D721Med (cell line): Measurements from ENCODE around the gene GSPT1.
"Not testable (repeated sequence)": the region's sequence is repeated elsewhere in the genome, so short reads cannot be mapped to it uniquely, and the experiment has no call there.

Experiments
- DNase-seq: peaks from one replicate; pipeline ENCODE4 v3.0.0; 2011; ENCODE audit warnings: low spot score; ENCODE audit not compliant: insufficient read length
- FAIRE-seq: peaks from 2 replicates; lab custom pipeline; 2011; peaks lifted over from hg19 to GRCh38; lab: Jason Lieb, UNC
- TF ChIP-seq, protein P1 (sequence below): IDR thresholded peaks from 2 replicates; pipeline ENCODE4 v1.5.1; 2012; ENCODE audit warnings: mild to moderate bottlenecking, control low read depth; ENCODE audit not compliant: insufficient read depth; ENCODE audit errors: missing control alignments

Gene GSPT1

DNA sequence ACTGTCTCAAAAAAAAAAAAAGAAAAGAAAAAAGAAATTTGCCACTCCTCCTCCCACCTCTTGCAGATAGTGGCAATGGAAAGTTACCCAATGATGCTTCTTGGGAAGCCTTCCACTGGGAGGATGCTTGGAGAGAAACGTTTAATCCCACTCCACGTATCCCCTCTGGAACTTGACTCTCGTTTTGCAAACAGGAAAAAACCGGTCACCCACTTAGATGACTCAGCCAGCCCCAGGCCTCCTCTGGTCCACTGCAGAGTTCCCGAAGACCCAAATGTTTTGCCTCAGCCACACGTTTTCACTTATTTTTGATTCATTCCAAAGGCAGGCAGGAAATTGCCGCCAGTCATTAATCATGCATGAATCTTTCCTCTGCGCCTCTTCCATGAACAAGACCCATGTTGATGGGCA lies 40.0 kb upstream of the GSPT1 start:
- no peak for FAIRE-seq
- TF ChIP-seq, protein P1, sequence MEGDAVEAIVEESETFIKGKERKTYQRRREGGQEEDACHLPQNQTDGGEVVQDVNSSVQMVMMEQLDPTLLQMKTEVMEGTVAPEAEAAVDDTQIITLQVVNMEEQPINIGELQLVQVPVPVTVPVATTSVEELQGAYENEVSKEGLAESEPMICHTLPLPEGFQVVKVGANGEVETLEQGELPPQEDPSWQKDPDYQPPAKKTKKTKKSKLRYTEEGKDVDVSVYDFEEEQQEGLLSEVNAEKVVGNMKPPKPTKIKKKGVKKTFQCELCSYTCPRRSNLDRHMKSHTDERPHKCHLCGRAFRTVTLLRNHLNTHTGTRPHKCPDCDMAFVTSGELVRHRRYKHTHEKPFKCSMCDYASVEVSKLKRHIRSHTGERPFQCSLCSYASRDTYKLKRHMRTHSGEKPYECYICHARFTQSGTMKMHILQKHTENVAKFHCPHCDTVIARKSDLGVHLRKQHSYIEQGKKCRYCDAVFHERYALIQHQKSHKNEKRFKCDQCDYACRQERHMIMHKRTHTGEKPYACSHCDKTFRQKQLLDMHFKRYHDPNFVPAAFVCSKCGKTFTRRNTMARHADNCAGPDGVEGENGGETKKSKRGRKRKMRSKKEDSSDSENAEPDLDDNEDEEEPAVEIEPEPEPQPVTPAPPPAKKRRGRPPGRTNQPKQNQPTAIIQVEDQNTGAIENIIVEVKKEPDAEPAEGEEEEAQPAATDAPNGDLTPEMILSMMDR, result no peak
- no peak for DNase-seq

DNA sequence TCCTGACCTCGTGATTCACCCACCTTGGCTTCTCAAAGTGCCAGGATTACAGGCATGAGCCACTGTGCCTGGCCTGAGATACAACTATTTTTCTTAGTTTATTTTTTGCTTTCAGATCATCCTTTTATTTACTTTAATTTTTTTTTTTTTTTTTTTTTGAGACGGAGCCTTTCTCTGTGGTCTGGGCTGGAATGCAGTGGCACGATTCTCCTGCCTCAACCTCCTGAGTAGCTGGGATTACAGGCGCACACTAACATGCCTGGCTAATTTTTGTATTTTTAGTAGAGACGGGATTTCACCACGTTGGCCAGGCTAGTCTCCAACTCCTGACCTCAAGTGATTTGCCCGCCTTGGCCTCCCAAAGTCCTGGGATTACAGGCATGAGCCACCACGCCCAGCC lies 37.8 kb upstream of the GSPT1 start:
- FAIRE-seq, DNase-seq: not testable (repeated sequence)

DNA sequence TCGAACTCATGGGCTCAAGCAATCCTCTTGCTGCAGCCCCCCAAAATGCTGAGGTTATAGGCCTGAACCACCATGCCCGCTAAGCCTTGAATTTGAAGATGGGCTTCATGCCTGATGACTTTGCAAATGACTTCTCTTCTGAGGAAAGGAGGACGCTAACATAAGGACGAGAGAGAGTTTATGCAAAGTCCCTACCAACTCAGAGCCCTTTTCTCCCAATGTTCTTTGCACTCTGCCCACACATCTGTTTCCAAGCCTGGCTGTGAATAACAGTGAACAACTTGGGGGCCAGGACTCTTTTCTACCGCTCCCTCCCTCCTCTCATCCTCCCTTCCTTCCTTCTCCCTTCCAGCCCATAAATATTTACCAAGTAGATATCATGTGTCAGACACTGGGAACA lies 34.6 kb upstream of the GSPT1 start:
- DNase-seq (no peak), FAIRE-seq (no peak)
- TF ChIP-seq, protein P1, result no peak

DNA sequence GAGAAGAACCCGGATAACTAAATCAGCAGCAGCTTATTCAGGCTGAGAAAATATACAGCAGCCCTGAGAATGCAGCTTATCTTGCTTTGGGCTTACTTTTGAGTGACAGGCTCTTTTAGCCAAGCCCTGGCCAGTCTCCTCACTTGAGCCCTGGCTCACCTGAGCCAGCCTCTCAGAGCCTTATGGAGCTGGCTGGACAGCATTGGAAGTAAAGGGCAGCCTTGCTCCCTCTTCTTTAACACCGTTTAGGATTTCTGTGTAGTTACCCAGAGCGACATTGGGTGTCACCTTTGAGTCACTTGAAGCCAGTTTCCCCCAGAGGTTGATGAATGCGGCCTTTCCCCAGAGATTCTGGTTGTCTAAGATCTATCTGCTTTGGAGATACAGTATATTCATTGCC lies 33.8 kb upstream of the GSPT1 start:
- TF ChIP-seq, protein P1, result peak; percentile 69
- DNase-seq (peak; percentile 41), FAIRE-seq (no peak)

DNA sequence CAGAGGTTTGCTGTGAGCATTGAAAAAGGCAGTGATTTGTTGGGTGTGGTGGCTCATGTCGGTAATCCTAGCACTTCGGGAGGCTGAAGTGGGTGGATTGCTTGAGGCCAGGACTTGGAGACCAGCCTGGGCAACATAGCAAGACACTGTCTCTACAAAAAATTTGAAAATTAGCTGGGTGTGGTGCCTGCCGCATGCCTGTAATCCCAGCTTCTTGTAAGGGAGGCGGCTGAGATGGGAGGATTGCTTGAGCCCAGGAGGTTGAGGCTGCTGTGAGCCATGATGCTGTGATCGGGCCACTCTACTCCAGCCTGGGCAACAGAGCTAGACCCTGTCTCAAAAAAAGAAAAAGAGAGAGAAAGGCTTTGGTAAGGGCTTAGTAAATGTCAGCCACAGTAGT lies 33.1 kb upstream of the GSPT1 start:
- TF ChIP-seq, protein P1, result no peak
- FAIRE-seq, result no peak
- no peak for DNase-seq

DNA sequence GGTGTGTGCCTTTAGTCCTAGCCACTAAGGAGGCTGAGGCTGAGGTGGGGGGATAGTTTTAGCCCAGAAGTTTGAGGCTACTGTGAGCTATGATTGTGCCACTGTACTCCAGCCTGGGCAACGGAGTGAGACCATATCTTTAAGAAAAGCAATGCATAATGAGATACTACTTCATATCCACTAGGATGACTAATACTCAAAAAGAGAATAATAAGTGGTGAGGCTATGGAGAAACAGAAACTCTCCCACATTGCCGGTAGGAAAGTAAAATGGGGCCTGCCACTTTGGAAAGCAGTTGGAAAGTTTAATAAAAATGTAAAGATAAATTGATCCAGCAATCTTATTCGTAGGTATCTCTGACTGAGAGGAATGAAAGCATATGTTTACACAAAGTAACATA lies 30.7 kb upstream of the GSPT1 start:
- FAIRE-seq (no peak), DNase-seq (no peak)
- TF ChIP-seq, protein P1, result no peak

DNA sequence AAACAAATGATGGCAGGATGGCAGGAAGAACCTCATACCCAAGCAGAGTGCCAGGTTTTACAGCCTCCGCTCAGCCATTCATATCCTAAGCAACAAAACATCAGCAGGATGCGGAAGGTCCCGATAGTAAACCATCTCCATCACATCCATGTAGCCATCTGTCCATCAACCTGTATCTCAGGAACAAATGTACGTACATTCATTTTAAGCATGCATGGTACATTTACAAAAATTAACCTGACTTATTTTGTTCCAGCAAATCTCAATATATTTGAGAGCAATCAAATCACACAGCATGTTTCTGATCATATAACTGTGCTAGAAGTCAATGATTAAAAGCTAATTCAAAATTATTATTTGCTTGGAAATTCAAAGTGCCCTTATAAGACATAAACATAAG lies 26.2 kb upstream of the GSPT1 start, which contains the start of gene NPIPB2:
Gene NPIPB2, minus strand, starts transcription at position 101 of the 400 bp plus-strand sequence. Its CDS starts 0 bp downstream, at position 101.
- DNase-seq, FAIRE-seq: not testable (repeated sequence)

DNA sequence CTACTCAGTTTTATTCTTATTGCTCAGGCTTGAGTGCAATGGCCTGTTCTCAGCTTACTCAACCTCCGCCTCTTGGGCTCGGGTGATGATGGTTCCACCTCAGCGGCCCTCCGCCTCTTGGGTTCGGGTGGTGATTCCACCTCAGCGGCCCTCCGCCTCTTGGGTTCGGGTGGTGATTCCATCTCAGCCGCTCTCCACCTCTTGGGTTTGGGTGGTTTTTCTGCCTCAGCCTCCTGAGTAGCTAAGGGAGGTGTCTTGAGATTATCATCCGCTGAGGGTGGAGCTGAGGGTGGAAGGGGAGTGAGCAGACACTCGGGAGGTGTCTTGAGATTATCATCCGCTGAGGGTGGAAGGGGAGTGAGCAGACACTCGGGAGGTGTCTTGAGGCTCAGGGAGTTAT lies 11.6 kb upstream of the GSPT1 start:
- FAIRE-seq, DNase-seq: not testable (repeated sequence)

DNA sequence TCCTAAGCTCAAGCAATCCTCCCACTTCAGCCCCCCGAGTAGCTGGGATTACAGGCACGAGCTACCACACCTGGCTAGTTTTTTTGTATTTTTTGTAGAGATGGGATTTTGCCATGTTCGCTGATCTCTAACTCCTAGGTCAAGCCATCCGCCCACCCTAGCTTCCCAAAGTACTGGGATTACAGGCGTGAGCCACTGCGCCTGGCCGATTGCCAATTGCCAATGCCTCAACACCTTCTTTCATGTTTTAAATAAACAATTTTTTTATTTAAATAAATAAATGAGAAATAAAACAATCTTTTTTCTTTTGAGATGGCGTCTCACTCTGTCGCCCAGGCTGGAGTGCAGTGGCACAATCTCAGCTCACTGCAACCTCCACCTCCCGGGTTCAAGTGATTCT lies 8.3 kb upstream of the GSPT1 start:
- not testable (repeated sequence) for FAIRE-seq

More for the DNA sequence above, 8.3 kb upstream of the GSPT1 start:
- DNase-seq, result not testable (repeated sequence)
